CD14-positive monocyte (primary cell): ENCODE results near the gene CEACAM16. TPM values are rescaled to one million over a fixed set of nuclear protein-coding genes. Genes with fewer than 3 reads are reported as not detected.
A peak's percentile ranks its signal among the peaks of the same experiment; 100 is the strongest.

Source experiments
- DNase-seq, 3 donors: peaks; one replicate each; pipeline ENCODE4 v3.0.0-alpha.2; 2011 to 2022
- H2AFZ ChIP-seq: 2 replicates; pipeline ENCODE4 v1.6.0; 2012; ENCODE audit warnings: mild to moderate bottlenecking, low read depth, low read length, inconsistent platforms; ENCODE audit not compliant: insufficient read depth, poor library complexity, severe bottlenecking
- H3K27ac ChIP-seq, 2 donors: 1 replicate in 1 of 2; 2 replicates in 1 of 2; pipeline ENCODE4 v1.5.1; 2012 to 2013; ENCODE audit warnings: low read length in 2 of 2, control low read depth in 1 of 2, inconsistent platforms in 1 of 2, low read depth in 1 of 2, mild to moderate bottlenecking in 1 of 2
- H3K27me3 ChIP-seq, 2 donors: one replicate each; pipeline versions ENCODE4 v1.6.0 to v1.6.1; 2011 to 2013; ENCODE audit warnings: low read length in 2 of 2; ENCODE audit not compliant: control insufficient read depth in 2 of 2, insufficient read depth in 2 of 2
- H3K36me3 ChIP-seq, 2 donors: replicated peaks in 1 of 2; 1 replicate in 1 of 2; 2 replicates in 1 of 2; pipeline versions ENCODE4 v1.5.1 to v1.6.1; 2012 to 2013; ENCODE audit warnings: low read length in 2 of 2, control low read depth in 1 of 2, inconsistent platforms in 1 of 2, mild to moderate bottlenecking in 1 of 2; ENCODE audit not compliant: insufficient read depth in 2 of 2, control insufficient read depth in 1 of 2
- H3K4me1 ChIP-seq, 2 donors: 1 replicate in 1 of 2; 2 replicates in 1 of 2; pipeline versions ENCODE4 v1.5.1 to v1.6.1; 2012 to 2013; ENCODE audit warnings: low read length in 2 of 2, control low read depth in 1 of 2, inconsistent platforms in 1 of 2, mild to moderate bottlenecking in 1 of 2, moderate library complexity in 1 of 2; ENCODE audit not compliant: insufficient read depth in 2 of 2, control insufficient read depth in 1 of 2
- H3K4me2 ChIP-seq: replicated peaks from 2 replicates; pipeline ENCODE3; 2012; ENCODE audit warnings: low read length, moderate library complexity, mild to moderate bottlenecking; ENCODE audit not compliant: poor library complexity, severe bottlenecking; ENCODE audit errors: extremely low read depth
- H3K4me3 ChIP-seq, 3 experiments: fragments of 200-600 bp in 1 of 3; sonication (generic) in 1 of 3; replicated peaks in 1 of 3; 1 replicate in 2 of 3; 2 replicates in 1 of 3; pipeline ENCODE4 v1.5.1; 2011 to 2013; ENCODE audit warnings: low read length in 3 of 3, mild to moderate bottlenecking in 3 of 3, control low read depth in 2 of 3, low read depth in 2 of 3, inconsistent platforms in 1 of 3, moderate library complexity in 1 of 3
- H3K79me2 ChIP-seq: 2 replicates; pipeline ENCODE4 v1.6.0; 2012; ENCODE audit warnings: mild to moderate bottlenecking, control low read depth, inconsistent platforms, low read length, moderate library complexity; ENCODE audit not compliant: insufficient read depth
- H3K9ac ChIP-seq: 2 replicates; pipeline ENCODE4 v1.6.0; 2017; ENCODE audit warnings: low read length, mild to moderate bottlenecking; ENCODE audit not compliant: insufficient read depth, poor library complexity, severe bottlenecking
- H3K9me3 ChIP-seq, 2 donors: replicated peaks in 1 of 2; 1 replicate in 1 of 2; 2 replicates in 1 of 2; pipeline versions ENCODE4 v1.5.1 to v1.6.1; 2012 to 2013; ENCODE audit warnings: low read length in 2 of 2, control low read depth in 1 of 2; ENCODE audit not compliant: control insufficient read depth in 1 of 2, insufficient read depth in 1 of 2
- H4K20me1 ChIP-seq: 2 replicates; pipeline ENCODE4 v1.6.0; 2012; ENCODE audit warnings: mild to moderate bottlenecking, low read length, control low read depth, moderate library complexity; ENCODE audit not compliant: insufficient read depth
- H3K27ac Mint-ChIP-seq, 7 donors: one replicate each; pipeline ENCODE4 v1.8.0; 2020; ENCODE audit warnings: mild to moderate bottlenecking in 7 of 7, mixed read lengths in 7 of 7, moderate library complexity in 6 of 7, inconsistent platforms in 2 of 7
- H3K27me3 Mint-ChIP-seq, 3 donors: one replicate each; pipeline ENCODE4 v1.8.0; 2021 to 2022; ENCODE audit warnings: low read depth in 3 of 3, mild to moderate bottlenecking in 3 of 3, mixed read lengths in 3 of 3, moderate library complexity in 3 of 3, inconsistent platforms in 1 of 3
- H3K36me3 Mint-ChIP-seq, 2 donors: one replicate each; pipeline ENCODE4 v1.8.0; 2020; ENCODE audit warnings: mixed read lengths in 2 of 2, inconsistent platforms in 1 of 2, mild to moderate bottlenecking in 1 of 2
- H3K4me1 Mint-ChIP-seq: one replicate; pipeline ENCODE4 v1.8.0; 2020; ENCODE audit warnings: mild to moderate bottlenecking, mixed read lengths
- H3K4me3 Mint-ChIP-seq, 2 donors: one replicate each; pipeline ENCODE4 v1.8.0; 2020; ENCODE audit warnings: mild to moderate bottlenecking in 2 of 2, mixed read lengths in 2 of 2, moderate library complexity in 1 of 2
- H3K9me3 Mint-ChIP-seq, 7 donors: one replicate each; pipeline ENCODE4 v1.8.0; 2020 to 2022; ENCODE audit warnings: mixed read lengths in 7 of 7, mild to moderate bottlenecking in 6 of 7, moderate library complexity in 6 of 7, inconsistent platforms in 2 of 7
- CTCF ChIP-seq: fragments of 200-600 bp; IDR thresholded peaks from one replicate; pipeline ENCODE4 v1.8.0; 2022; ENCODE audit warnings: antibody characterized with exemption, mild to moderate bottlenecking
- WGBS: methylation state at CpG from one replicate; pipeline ENCODE4 v1.1.5; 2013; ENCODE audit warnings: missing lambda C conversion rate; ENCODE audit not compliant: insufficient coverage; 5-methylcytosine and 5-hydroxymethylcytosine counted together
- intact Hi-C, 2 donors: fragments of 100-400 bp; cut with micrococcal nuclease; formaldehyde crosslinking; loops; one replicate each; pipeline versions ENCODE4 v1.15.0 to v1.15.1; 2023
- polyA plus RNA-seq, 3 donors: library from polyadenylated mRNA; depleted of rRNA in 1 of 3; unstranded in 2 of 3; stranded (reverse) in 1 of 3; fragments of 300-500 nt in 2 of 3; fragments of >200 nt in 1 of 3; fragmentation: Illumina TruSeq in 2 of 3; gene quantifications; 1 replicate in 2 of 3; 2 replicates in 1 of 3; pipeline ENCODE4 v1.2.3, GENCODE V29; 2012 to 2021

The CEACAM16 gene
- polyA plus RNA-seq, 3 donors = not detected

- H3K79me2 ChIP-seq = no peaks in the 10 kb centered on the region
- H4K20me1 ChIP-seq = no peaks in the 10 kb centered on the region
- peaks cover 0 to 2% (median 0%) of the 10 kb centered on the region in 3 donors for H3K27me3 Mint-ChIP-seq
- H3K9me3 ChIP-seq = no peaks in the 10 kb centered on the region
- H3K9me3 Mint-ChIP-seq = peaks cover 0 to 5% (median 0%) of the 10 kb centered on the region in 7 donors
- H3K4me1 ChIP-seq = peaks cover 83 to 91% of the 10 kb centered on the region in 2 donors
- TF ChIP-seq CTCF = no peak
- peak overlapping the region; percentile 51 for H3K9ac ChIP-seq
- no peaks in the 10 kb centered on the region for H3K36me3 ChIP-seq
- peak overlapping the region; percentile 0 for H3K4me2 ChIP-seq
- WGBS = no CpG with 5 or more reads among the region's 2 CpGs
- no peaks in the 10 kb centered on the region for H3K36me3 Mint-ChIP-seq
- H3K27me3 ChIP-seq = no peaks in the 10 kb centered on the region
- intact Hi-C loops = loop anchor here in 1 of 2 donors (2.0 to 5.0 kb wide), 2 partner anchors 13 to 51 kb away; no protein-coding TSS in a partner anchor
- peak overlapping the region in 1 of 2 donors; percentile 62 for H3K4me3 Mint-ChIP-seq
- H2AFZ ChIP-seq = no peak overlapping the region
- H3K4me1 Mint-ChIP-seq = peaks cover 80% of the 10 kb centered on the region
- peak overlapping the region; percentile 33 to 97 (median 93) for H3K27ac Mint-ChIP-seq
- DNase-seq = peak in 1 of 3 donors; percentile 7
- peak overlapping the region in 1 of 2 donors; percentile 88 for H3K27ac ChIP-seq
- no peak overlapping the region for H3K4me3 ChIP-seq
Measured at GRCh38 chr19:44738136-44738535, 39.2 kb downstream of the CEACAM16 start.

GRCh38 chr19:44738603-44739558 is 39.9 kb downstream of the CEACAM16 start:
- Histone ChIP-seq H3K79me2 (no peaks in the 10 kb centered on the region), H2AFZ (no peak overlapping the region), H3K4me1 (peaks cover 90 to 92% of the 10 kb centered on the region in 2 donors), H4K20me1 (no peaks in the 10 kb centered on the region), H3K9ac (peak overlapping the region; percentile 44), H3K4me3 (peak overlapping the region in 1 of 3 experiments; percentile 3), H3K27ac (peak overlapping the region; percentile 30 to 88), H3K36me3 (no peaks in the 10 kb centered on the region), H3K27me3 (no peaks in the 10 kb centered on the region), H3K9me3 (no peaks in the 10 kb centered on the region), H3K4me2 (peak overlapping the region; percentile 29)
- H3K4me1 Mint-ChIP-seq = peaks cover 83% of the 10 kb centered on the region
- H3K27me3 Mint-ChIP-seq = peaks cover 0 to 2% (median 0%) of the 10 kb centered on the region in 3 donors
- intact Hi-C loops = loop anchor here in 1 of 2 donors (2.0 to 5.0 kb wide), 2 partner anchors 14 to 52 kb away; no protein-coding TSS in a partner anchor
- peak overlapping the region; percentile 76 to 97 (median 93) for H3K27ac Mint-ChIP-seq
- no peaks in the 10 kb centered on the region for H3K36me3 Mint-ChIP-seq
- no peak for TF ChIP-seq CTCF
- 33% methylated on average over 6 of the region's 11 CpGs for WGBS
- peak overlapping the region in 1 of 2 donors; percentile 62 for H3K4me3 Mint-ChIP-seq
- DNase-seq = peak; percentile 95 to 99 (median 96)
- H3K9me3 Mint-ChIP-seq = peaks cover 0 to 5% (median 0%) of the 10 kb centered on the region in 7 donors
